Stimulated activated CD8-positive, alpha-beta memory T cell treated with anti-CD3 and anti-CD28 coated beads, Interleukin-4, amount 100 ng/mL, for 4 hours (primary cell): ENCODE data around the gene GPX2.
"Not testable (repeated sequence)": the region's sequence is repeated elsewhere in the genome, so short reads cannot be mapped to it uniquely, and the experiment has no call there.

Source experiments
- DNase-seq, 2 donors: peaks; one replicate each; pipeline ENCODE4 v3.0.0-alpha.2; 2020; ENCODE audit warnings: low read depth in 2 of 2, low spot score in 1 of 2

GPX2 gene

GRCh38 chr14:64914237-64915028 lies 28.1 kb downstream of the GPX2 start, which contains the start of gene CHURC1:
Gene CHURC1, plus strand, starts transcription at chr14:64914455. Its CDS starts 41 bp downstream, at chr14:64914496.
- DNase-seq = peak; percentile 97

DNA sequence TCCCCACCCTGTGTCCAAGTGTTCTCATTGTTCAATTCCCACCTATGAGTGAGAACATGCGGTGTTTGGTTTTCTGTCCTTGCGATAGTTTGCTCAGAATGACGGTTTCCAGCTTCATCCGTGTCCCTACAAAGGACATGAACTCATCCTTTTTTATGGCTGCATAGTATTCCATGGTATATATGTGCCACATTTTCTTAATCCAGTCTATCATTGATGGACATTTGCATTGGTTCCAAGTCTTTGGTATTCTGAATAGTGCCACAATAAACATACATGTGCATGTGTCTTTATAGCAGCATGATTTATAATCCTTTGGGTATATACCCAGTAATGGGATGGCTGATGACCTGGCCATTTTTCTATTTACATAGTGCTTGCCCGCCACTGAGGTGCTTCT lies 29.1 kb downstream of the GPX2 start:
- DNase-seq = not testable (repeated sequence)

DNA sequence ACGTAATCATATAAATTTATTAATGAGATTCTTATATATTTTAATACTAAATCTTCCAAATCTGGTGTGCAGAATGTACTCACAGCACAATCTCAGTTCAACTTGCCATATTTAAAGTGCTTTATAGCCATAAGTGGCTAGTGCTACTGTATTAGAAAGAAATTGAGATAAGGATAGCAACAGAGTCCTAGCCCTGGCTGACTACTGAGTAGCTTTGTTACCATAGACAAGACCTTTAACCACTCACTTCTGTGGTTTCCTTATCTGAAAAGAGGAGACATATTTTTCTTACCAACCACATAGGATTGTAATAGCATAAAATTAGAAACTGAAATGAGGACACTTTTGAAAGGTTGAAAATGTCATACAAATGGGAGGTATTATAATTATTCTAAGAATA lies 30.3 kb downstream of the GPX2 start:
- DNase-seq = no peak

GRCh38 chr14:64910847-64911495 lies 31.6 kb downstream of the GPX2 start:
- no peak for DNase-seq

DNA sequence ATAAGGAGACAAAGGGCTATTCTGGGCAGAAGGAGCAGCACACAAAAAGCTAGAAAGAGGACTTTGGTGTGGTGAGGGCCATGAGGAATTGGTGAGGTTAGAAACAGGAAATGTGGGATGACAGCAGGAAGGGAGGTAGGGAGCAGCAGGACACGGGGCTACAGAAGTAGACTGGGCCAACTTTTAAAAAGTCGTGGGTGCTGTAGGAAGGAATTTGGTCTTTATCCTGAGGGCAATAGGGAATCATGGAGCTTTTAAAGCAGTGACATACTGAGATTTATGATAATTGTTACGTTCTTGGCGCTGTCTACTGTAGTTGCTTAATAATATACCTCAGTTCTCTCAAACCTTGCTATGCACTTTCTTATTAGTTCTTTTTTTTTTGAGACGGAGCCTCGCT lies 36.5 kb downstream of the GPX2 start:
- DNase-seq = no peak

GRCh38 chr14:64899958-64900357 lies 42.6 kb downstream of the GPX2 start:
- DNase-seq = no peak

GRCh38 chr14:64891839-64892375 lies 50.6 kb downstream of the GPX2 start:
- no peak for DNase-seq

GRCh38 chr14:64891173-64891838 lies 51.2 kb downstream of the GPX2 start:
- DNase-seq = no peak

DNA sequence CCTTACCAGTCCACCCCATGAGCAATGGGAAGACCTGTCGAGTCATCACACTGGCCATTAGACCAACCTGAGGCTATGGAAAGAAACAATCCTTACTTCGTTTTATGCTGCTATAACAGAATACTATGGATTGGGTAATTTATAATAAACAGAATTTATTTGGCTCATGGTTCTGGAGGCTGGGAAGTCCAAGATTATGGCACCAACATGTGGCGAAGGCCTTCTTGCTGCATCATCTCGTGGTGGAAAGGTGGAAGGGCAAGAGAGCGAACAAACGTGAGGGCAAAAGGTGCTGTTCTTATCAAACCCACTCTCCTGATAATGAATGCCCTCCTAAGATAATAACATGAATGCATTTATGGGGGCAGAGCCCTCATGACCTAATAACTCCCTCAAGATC lies 53.2 kb downstream of the GPX2 start:
- no peak for DNase-seq
